ENCODE measurements around the gene MARVELD3.
"Not testable (repeated sequence)": the region's sequence is repeated elsewhere in the genome, so short reads cannot be mapped to it uniquely, and the experiment has no call there.

MARVELD3 gene, protein sequence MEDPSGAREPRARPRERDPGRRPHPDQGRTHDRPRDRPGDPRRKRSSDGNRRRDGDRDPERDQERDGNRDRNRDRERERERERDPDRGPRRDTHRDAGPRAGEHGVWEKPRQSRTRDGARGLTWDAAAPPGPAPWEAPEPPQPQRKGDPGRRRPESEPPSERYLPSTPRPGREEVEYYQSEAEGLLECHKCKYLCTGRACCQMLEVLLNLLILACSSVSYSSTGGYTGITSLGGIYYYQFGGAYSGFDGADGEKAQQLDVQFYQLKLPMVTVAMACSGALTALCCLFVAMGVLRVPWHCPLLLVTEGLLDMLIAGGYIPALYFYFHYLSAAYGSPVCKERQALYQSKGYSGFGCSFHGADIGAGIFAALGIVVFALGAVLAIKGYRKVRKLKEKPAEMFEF

DNA sequence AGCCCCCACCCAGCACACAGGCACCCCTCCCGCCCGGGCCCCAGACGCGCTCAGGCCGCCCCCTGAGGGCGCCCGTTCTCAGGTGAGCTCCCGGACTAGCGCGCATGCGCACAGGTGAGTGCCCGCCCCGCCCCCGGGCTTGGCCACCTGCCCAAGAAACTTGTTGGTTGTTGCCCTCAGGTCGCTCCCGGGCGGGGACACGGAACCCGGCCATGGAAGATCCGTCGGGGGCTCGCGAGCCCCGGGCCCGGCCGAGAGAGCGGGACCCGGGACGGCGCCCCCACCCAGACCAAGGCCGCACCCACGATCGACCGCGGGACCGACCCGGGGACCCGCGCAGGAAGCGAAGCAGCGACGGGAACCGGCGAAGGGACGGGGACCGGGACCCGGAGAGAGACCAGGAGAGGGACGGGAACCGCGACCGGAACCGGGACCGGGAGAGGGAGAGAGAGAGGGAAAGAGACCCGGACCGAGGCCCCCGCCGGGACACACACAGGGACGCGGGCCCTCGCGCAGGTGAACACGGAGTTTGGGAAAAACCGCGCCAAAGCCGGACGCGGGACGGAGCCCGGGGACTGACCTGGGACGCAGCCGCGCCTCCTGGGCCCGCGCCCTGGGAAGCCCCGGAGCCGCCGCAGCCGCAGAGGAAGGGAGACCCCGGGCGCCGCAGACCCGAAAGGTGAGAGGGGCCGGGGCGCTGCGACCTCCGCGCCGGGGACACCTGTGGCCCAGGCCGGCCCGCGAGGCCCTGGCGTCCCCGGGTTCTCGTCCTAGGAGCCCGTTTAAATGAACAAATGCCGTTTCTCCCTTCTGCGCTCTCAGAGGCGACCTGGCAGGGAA, at the start of gene MARVELD3:
MARVELD3 (plus strand) TSS at position 167 of the 840 bp plus-strand sequence; CDS start at position 213, 46 bp downstream.
- no peak for DNase-seq

DNA sequence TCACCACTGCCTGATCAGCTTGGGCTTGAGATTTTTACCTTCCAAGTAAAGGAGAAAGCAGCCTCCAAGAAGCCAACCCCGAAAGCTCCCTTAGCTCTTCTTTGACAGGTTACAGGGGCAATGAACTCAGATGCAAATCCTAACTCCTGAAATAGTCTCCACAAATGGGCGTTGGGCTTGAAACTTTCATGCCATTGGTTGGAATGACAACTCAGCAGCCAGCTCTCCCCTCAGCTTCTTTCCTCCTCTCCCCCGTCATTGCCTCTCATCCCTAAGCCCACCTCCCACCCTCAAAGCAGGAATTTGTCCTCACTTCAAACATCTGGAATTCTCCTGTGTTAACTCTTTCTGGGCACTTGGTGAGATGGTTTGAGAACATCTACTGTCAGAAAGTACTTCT, 49.0 kb upstream of the MARVELD3 start, which contains the start of gene TAT:
TAT (minus strand) TSS at position 122 of the 400 bp plus-strand sequence. CDS start 677 bp downstream, outside the sequence.
- DNase-seq, result no peak

DNA sequence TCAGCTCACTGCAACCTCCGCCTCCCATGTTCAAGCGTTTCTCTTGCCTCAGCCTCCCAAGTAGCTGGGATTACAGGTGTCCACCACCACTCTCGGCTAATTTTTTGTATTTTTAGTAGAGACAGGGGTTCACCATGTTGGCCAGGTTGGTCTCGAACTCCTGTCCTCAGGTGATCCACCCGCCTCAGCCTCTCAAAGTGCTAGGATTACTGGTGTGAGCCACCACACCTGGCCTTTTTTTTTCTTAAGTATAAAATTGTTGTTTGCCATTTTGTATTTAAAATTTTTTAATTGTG, 43.5 kb upstream of the MARVELD3 start:
- not testable (repeated sequence) for DNase-seq

DNA sequence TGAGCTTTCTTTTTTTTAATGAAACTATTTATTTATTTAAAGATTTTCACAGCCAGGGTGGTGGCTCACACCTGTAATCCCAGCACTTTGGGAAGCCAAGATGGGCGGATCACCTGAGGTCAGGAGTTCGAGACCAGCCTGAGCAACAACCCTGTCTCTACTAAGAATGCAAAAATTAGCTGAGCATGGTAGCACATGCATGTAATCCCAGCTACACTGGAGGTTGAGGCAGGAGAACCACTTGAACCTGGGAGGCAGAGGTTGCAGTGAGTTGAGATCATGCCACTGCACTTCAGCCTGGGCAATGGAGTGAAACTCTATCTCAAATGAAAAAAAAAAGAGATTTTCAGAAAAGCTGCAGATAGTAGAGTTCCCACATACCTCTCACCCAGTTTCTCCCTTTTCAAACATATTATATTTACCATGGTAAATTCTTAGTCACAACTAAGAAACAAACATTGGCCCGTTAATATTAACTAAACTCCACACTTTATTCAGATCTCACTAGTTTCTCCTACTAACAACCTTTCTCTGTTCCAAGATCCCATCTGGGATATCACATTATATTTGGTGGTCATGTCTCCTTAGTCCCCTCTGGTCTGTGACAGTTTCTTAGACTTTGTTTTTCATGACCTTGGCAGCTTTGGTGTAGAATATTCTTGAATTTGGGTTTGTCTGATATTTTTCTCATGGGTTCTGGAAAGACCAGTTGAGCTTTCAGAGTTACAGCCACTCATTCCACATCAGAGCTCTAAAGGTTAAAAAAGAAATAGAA, 41.3 kb upstream of the MARVELD3 start:
- DNase-seq, result no peak

DNA sequence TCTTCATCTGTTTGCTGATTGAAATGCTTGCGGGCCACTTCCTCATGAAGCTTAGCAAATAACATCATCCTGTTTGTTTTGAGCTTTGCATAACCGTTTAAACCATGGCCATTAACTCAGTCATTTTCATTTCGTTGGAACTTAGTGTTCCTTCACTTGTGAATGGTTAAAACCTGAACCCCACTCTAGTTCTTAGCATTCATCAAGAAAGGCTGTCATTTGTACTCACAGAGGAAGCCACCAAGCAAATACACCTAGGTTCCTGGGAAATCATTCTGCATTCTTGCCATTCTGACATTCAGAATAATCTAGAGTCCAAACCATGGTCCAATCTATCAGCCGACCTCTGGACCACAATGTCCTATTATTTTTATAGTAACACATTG, 40.7 kb upstream of the MARVELD3 start:
- DNase-seq, result no peak

GRCh38 chr16:71589334-71589733, 36.6 kb upstream of the MARVELD3 start:
- not testable (repeated sequence) for DNase-seq

- DNase-seq, result not testable (repeated sequence)
Observed at GRCh38 chr16:71590071-71590470, 35.9 kb upstream of the MARVELD3 start.

GRCh38 chr16:71590584-71590983, 35.4 kb upstream of the MARVELD3 start:
- no peak for DNase-seq

DNA sequence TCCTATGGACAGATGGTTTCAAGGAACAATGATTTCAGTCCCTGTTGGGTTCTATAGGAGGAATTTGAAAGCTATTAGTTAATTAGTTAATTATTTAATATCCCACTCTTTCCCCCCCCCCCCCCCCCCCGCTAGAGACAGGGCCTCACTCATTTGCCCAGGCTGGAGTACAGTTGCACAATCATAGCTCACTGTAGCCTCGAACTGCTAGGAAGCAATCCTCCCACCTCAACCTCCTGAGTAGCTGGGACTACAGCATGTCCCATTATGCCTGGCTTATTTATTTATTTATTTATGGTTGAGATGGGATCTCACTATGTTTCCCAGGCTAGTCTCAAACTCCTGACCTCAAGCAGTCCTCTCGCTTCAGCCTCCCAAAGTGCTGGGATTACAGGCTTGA, 34.1 kb upstream of the MARVELD3 start:
- no peak for DNase-seq

- DNase-seq, result no peak
Observed at GRCh38 chr16:71593048-71593999, 32.7 kb upstream of the MARVELD3 start.

DNA sequence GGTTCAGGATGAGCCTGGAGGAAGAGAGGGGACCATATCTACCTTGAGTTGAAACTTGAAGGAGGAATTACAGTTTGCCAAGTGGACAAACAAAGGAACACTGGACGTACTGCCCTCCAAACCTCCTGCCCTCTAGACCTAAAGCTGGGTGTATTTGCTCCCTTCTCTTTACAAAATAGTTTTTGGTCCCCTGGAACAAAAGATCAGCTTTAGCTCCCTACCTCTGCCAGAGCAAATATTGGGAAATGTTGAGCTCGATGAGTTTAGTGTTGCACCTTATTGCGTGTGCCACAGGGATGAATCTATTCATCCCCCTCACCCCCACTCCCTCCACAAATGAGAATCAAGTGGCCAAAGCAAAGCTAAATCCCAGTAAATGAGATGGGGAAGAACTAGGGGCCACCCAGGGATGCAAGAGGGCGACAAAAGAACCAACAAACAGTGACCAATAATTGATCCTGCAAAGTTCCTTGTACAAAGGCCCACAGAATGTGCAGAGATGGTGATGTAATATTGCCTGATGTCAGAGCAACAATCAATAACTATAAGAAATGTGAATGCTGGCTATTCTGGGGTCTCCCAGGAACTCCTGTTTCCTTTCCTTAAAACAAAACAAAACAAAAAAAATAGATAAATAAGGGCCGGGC, 31.9 kb upstream of the MARVELD3 start:
- DNase-seq, result no peak

- DNase-seq, result not testable (repeated sequence)
Observed at GRCh38 chr16:71595340-71595826, 30.6 kb upstream of the MARVELD3 start.

DNA sequence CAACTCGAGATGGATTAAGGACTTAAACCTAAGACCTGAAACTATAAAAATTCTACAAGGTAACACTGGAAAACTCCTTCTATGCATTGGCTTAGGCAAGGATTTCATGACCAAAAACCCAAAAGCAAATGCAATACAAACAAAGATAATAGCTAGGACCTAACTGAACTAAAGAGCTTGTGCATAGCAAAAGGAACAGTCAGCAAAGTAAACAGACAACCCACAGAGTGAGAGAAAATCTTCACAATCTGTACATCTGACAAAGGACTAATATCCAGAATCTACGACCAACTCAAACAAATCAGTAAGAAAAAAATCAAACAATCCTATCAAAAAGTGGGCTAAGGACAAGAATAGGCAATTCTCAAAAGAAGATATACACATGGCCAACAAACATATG, 27.6 kb upstream of the MARVELD3 start:
- not testable (repeated sequence) for DNase-seq

- no peak for DNase-seq
Observed at GRCh38 chr16:71600822-71601221, 25.2 kb upstream of the MARVELD3 start.

- no peak for DNase-seq
Observed at GRCh38 chr16:71609066-71609465, 16.9 kb upstream of the MARVELD3 start.

- DNase-seq, result no peak
Observed at GRCh38 chr16:71610447-71610846, 15.5 kb upstream of the MARVELD3 start.

GRCh38 chr16:71610936-71611871, 14.8 kb upstream of the MARVELD3 start:
- peak; percentile 29 to 84 for DNase-seq

GRCh38 chr16:71614956-71615355, 11.0 kb upstream of the MARVELD3 start:
- DNase-seq, result not testable (repeated sequence)

- DNase-seq, result no peak
Observed at GRCh38 chr16:71618429-71618828, 7.6 kb upstream of the MARVELD3 start.

DNA sequence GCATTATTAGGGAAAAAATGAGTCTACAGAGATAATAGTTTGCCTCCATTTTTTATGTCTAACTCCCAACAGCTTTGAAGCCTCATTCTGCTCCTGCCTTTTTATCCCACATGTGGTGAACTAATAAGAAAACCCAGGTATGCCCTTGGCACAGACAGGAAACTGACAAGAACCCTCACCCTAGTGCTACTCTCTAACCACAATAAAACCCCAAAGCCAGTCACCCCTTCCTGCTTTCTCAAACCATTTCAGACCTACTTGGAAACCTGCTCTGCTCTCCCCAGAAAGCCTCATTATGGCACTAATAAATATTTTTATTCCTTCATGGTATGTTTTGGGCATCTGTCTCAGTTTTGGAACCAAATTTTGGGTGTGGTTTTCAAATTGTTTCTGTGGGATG, 3.9 kb upstream of the MARVELD3 start:
- no peak for DNase-seq

Data from inflammatory macrophage treated with lipopolysaccharide for 1 hour (primary cell).